ENCODE measurements around the gene TMEM53. TPM values are rescaled to one million over a fixed set of nuclear protein-coding genes. Genes with fewer than 3 reads are reported as not detected.

The TMEM53 gene
- total and polyA plus RNA-seq, 2 donors (not counting 1 experiment from before 2014, with no cell fraction given) = 8.1 to 11.6 TPM

DNA sequence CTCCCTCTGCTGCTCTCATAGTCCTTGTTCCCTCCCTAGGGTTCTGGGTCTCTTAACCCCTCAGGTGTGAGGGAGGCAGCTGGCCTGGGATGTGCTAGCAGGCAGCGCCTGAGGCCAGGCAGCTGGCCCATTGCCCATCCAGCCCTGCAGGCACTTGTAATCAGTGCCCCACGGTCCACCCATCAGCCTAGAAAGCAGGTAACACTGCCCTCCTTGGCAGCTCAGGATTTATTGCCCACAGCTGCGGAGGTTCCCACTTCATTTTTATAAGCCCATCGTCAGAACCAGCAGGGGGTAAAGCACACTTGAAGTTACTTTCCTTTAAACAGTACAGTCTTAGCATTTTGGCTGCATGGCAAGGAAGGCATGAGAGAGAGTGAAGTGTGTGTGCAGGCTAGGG, 70.6 kb downstream of the TMEM53 start:
- Histone ChIP-seq H3K9ac (ENCODE audit: insufficient read depth, low read length) (no peak overlapping the region), H3K4me3 (replicated peaks in 1 of 4; ENCODE audit: control extremely low read depth in 1 of 4, insufficient read depth in 1 of 4, low read depth in 3 of 4, low read length in 4 of 4) (no peak overlapping the region), H4K20me1 (ENCODE audit: control insufficient read depth, extremely low read depth, insufficient read depth, low read length) (no peaks in the 10 kb centered on the region), H3K4me2 (ENCODE audit: extremely low read depth, insufficient read depth, low read length) (no peak overlapping the region), H3K27me3 (ENCODE audit: control insufficient read depth, insufficient read depth, low read length) (peaks cover 44% of the 10 kb centered on the region), H2AFZ (ENCODE audit: low read length) (no peak overlapping the region), H3K4me1 (ENCODE audit: control insufficient read depth, extremely low read depth, insufficient read depth, low read length) (no peaks in the 10 kb centered on the region), H3K36me3 (ENCODE audit: control insufficient read depth, insufficient read depth, low read length) (no peaks in the 10 kb centered on the region), H3K27ac (ENCODE audit: insufficient read depth, low read length) (no peak overlapping the region), H3K79me2 (ENCODE audit: control insufficient read depth, insufficient read depth, low read length) (no peaks in the 10 kb centered on the region), H3K9me3 (ENCODE audit: control insufficient read depth, insufficient read depth, low read depth, low read length) (no peaks in the 10 kb centered on the region)
- no peak for TF ChIP-seq CTCF (conservative IDR thresholded peaks at IDR 0.05 in 1 of 2, IDR thresholded peaks at IDR 0.05 in 1 of 2; ENCODE audit: low read depth in 1 of 2, low read length in 2 of 2)
- TF ChIP-seq EZH2 (IDR thresholded peaks at IDR 0.05; ENCODE audit: low read length, missing control alignments) = no peak
- no peak for DNase-seq (ENCODE audit: low read depth in 2 of 2)

Other genes with a start within 250 kb of the TMEM53 start
- gene ARMH1, start 233 bp upstream of the TMEM53 start, total RNA-seq = 2.3 and 6.4 TPM in 2 replicates
- gene ARMH1, start 233 bp upstream of the TMEM53 start, polyA plus RNA-seq = 0.75 and 2.4 TPM in 2 replicates
- gene RNU5D-1, start 56.7 kb upstream of the TMEM53 start, total RNA-seq = not detected in 2 replicates
- gene RNU5D-1, start 56.7 kb upstream of the TMEM53 start, polyA plus RNA-seq = not detected in 2 replicates
- 0.51 and 9.2 TPM in 2 replicates for gene KIF2C, start 65.4 kb upstream of the TMEM53 start, total RNA-seq
- gene KIF2C, start 65.4 kb upstream of the TMEM53 start, polyA plus RNA-seq = 9.9 and 41.9 TPM in 2 replicates
- 1,373 and 1,913 TPM in 2 replicates for gene RPS8, start 101.1 kb upstream of the TMEM53 start, total RNA-seq
- 1,895 and 2,098 TPM in 2 replicates for gene RPS8, start 101.1 kb upstream of the TMEM53 start, polyA plus RNA-seq
- gene BEST4, start 113.7 kb upstream of the TMEM53 start, total RNA-seq = under 0.01 and 0.17 TPM in 2 replicates
- gene BEST4, start 113.7 kb upstream of the TMEM53 start, polyA plus RNA-seq = 0.10 and 0.11 TPM in 2 replicates
- 20.8 and 30.6 TPM in 2 replicates for gene PLK3, start 125.9 kb upstream of the TMEM53 start, total RNA-seq
- 12.2 and 22.6 TPM in 2 replicates for gene PLK3, start 125.9 kb upstream of the TMEM53 start, polyA plus RNA-seq
- 0.51 and 0.66 TPM in 2 replicates for gene DYNLT4, start 132.9 kb upstream of the TMEM53 start, total RNA-seq
- gene DYNLT4, start 132.9 kb upstream of the TMEM53 start, polyA plus RNA-seq = not detected in 2 replicates
- 3.9 and 5.0 TPM in 2 replicates for gene BTBD19, start 134.0 kb upstream of the TMEM53 start, total RNA-seq
- 5.6 and 8.7 TPM in 2 replicates for gene BTBD19, start 134.0 kb upstream of the TMEM53 start, polyA plus RNA-seq
- gene PTCH2, start 168.8 kb upstream of the TMEM53 start, total RNA-seq = 0.50 TPM in 1 of 2 replicates, not detected in the other
- 0.15 and 0.23 TPM in 2 replicates for gene PTCH2, start 168.8 kb upstream of the TMEM53 start, polyA plus RNA-seq